TTC549 (cell line): Measurements from ENCODE around the gene DARS1.
"Not testable (repeated sequence)": the region's sequence is repeated elsewhere in the genome, so short reads cannot be mapped to it uniquely, and the experiment has no call there.

Source experiments
- FAIRE-seq: peaks from 2 replicates; lab custom pipeline; 2012; peaks lifted over from hg19 to GRCh38; lab: Jason Lieb, UNC

DARS1 gene

GRCh38 chr2:135942936-135943688, 42.3 kb downstream of the DARS1 start:
- no peak for FAIRE-seq

- no peak for FAIRE-seq
These were observed 48.9 kb downstream of the DARS1 start for GRCh38 chr2:135936524-135936923.

- FAIRE-seq, result no peak
These were observed 49.5 kb downstream of the DARS1 start for GRCh38 chr2:135935914-135936313.

- no peak for FAIRE-seq
These were observed 53.5 kb downstream of the DARS1 start for GRCh38 chr2:135931776-135932443.

GRCh38 chr2:135926605-135927004, 58.8 kb downstream of the DARS1 start:
- peak; percentile 38 for FAIRE-seq

GRCh38 chr2:135925571-135925970, 59.9 kb downstream of the DARS1 start:
- FAIRE-seq, result peak; percentile 73

- peak; percentile 95 for FAIRE-seq
These were observed 69.2 kb downstream of the DARS1 start for GRCh38 chr2:135916207-135916606.

GRCh38 chr2:135914485-135914884, 70.9 kb downstream of the DARS1 start:
- FAIRE-seq, result no peak

- peak; percentile 92 for FAIRE-seq
These were observed 71.6 kb downstream of the DARS1 start for GRCh38 chr2:135913727-135914365.

- no peak for FAIRE-seq
These were observed 75.5 kb downstream of the DARS1 start for GRCh38 chr2:135909976-135910375.

GRCh38 chr2:135905679-135906078, 79.7 kb downstream of the DARS1 start:
- FAIRE-seq, result no peak

- FAIRE-seq, result no peak
These were observed 81.0 kb downstream of the DARS1 start for GRCh38 chr2:135904341-135904989.

- no peak for FAIRE-seq
These were observed 81.8 kb downstream of the DARS1 start for GRCh38 chr2:135903650-135904049.

GRCh38 chr2:135899567-135899966, 85.9 kb downstream of the DARS1 start:
- no peak for FAIRE-seq

- no peak for FAIRE-seq
These were observed 87.1 kb downstream of the DARS1 start for GRCh38 chr2:135898234-135898786.

GRCh38 chr2:135894930-135895329, 90.5 kb downstream of the DARS1 start:
- no peak for FAIRE-seq

- FAIRE-seq, result no peak
These were observed 92.0 kb downstream of the DARS1 start for GRCh38 chr2:135893374-135893794.

GRCh38 chr2:135890835-135891234, 94.6 kb downstream of the DARS1 start:
- no peak for FAIRE-seq

- FAIRE-seq, result no peak
These were observed 95.3 kb downstream of the DARS1 start for GRCh38 chr2:135890149-135890548.

GRCh38 chr2:135888587-135888986, 96.8 kb downstream of the DARS1 start:
- FAIRE-seq, result not testable (repeated sequence)

- no peak for FAIRE-seq
These were observed 99.7 kb downstream of the DARS1 start for GRCh38 chr2:135885709-135886108.

- FAIRE-seq, result no peak
These were observed 103.0 kb downstream of the DARS1 start for GRCh38 chr2:135882415-135882814.
